Osteoblast (primary cell): ENCODE data around the gene ZNF366. TPM values are rescaled to one million over a fixed set of nuclear protein-coding genes. Genes with fewer than 3 reads are reported as not detected.

Experiments used
- DNase-seq: peaks from one replicate; pipeline ENCODE4 v3.0.0; 2011; ENCODE audit warnings: low spot score, mixed read lengths; ENCODE audit not compliant: insufficient read length; ENCODE audit errors: missing footprints
- H2AFZ ChIP-seq: 2 replicates; pipeline ENCODE4 v1.6.0; 2011; ENCODE audit warnings: mild to moderate bottlenecking, low read length
- H3K27ac ChIP-seq: 2 replicates; pipeline ENCODE4 v1.5.1; 2011; ENCODE audit warnings: mild to moderate bottlenecking, low read depth, low read length, moderate library complexity
- H3K27me3 ChIP-seq: 2 replicates; pipeline ENCODE4 v1.6.0; 2012; ENCODE audit warnings: mild to moderate bottlenecking, control low read depth, inconsistent platforms, low read length, moderate library complexity; ENCODE audit not compliant: insufficient read depth
- H3K36me3 ChIP-seq: 2 replicates; pipeline ENCODE4 v1.5.1; 2011; ENCODE audit warnings: mild to moderate bottlenecking, low read length, control low read depth, moderate library complexity; ENCODE audit not compliant: insufficient read depth
- H3K4me1 ChIP-seq: 2 replicates; pipeline ENCODE4 v1.5.1; 2011; ENCODE audit warnings: mild to moderate bottlenecking, low read length, control low read depth, moderate library complexity; ENCODE audit not compliant: insufficient read depth
- H3K4me2 ChIP-seq: 2 replicates; pipeline ENCODE4 v1.6.0; 2011; ENCODE audit warnings: mild to moderate bottlenecking, low read length; ENCODE audit not compliant: insufficient read depth
- H3K4me3 ChIP-seq: fragments of 200-600 bp; sonication (generic); 3 replicates; pipeline ENCODE4 v1.5.1; 2012; ENCODE audit warnings: mild to moderate bottlenecking, low read length, inconsistent platforms; ENCODE audit not compliant: insufficient read depth
- H3K79me2 ChIP-seq: 2 replicates; pipeline ENCODE4 v1.6.0; 2012; ENCODE audit warnings: mild to moderate bottlenecking, low read length, control low read depth, inconsistent platforms; ENCODE audit not compliant: insufficient read depth
- H3K9me3 ChIP-seq: 2 replicates; pipeline ENCODE4 v1.5.1; 2011; ENCODE audit warnings: low read depth, low read length, control low read depth
- H4K20me1 ChIP-seq: 2 replicates; pipeline ENCODE4 v1.6.0; 2012; ENCODE audit warnings: mild to moderate bottlenecking, low read length, control low read depth; ENCODE audit not compliant: insufficient read depth
- CTCF ChIP-seq: IDR thresholded peaks from 2 replicates; pipeline ENCODE4 v1.5.1; 2011; ENCODE audit warnings: mild to moderate bottlenecking, low read depth, low read length, moderate library complexity; ENCODE audit errors: extremely low read depth
- total RNA-seq: library from RNA; depleted of rRNA; stranded (reverse); fragments of >200 nt; gene quantifications from 2 replicates; pipeline ENCODE4 v1.2.3, GENCODE V29; 2012

The ZNF366 gene
- total RNA-seq, 1 donor: not detected

DNA sequence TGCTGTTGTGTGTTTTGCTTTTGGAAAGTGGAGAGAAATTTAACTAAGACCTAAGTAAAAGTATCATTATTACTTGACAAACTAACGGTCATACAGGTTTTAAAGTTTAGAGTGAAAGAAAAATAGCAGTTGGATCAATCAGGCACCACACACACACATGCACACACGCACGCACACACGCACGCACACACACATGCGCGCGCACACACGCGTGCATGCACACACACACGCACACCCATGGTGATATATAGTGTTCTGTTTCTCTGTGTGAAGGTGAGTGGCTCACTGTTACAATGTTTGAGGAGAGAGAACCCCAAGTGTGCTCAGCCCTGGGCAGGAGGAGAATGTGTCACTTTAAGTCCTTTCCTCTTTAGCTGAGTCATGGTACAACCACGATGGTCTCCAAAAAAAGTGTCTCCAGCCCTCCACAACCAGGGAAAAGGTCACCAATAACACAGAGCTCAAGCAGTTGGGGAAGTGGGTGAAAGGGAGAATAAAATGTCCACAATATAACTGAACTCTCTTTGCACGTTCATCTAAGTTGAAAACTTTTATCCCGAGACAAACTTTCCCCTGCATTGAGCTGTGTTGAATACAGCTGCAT lies 3.2 kb downstream of the ZNF366 start:
- Histone ChIP-seq H4K20me1 (no peaks in the 10 kb centered on the region), H3K4me3 (peak overlapping the region; percentile 17), H3K27ac (no peak overlapping the region), H3K79me2 (no peaks in the 10 kb centered on the region), H3K4me1 (peaks cover 21% of the 10 kb centered on the region), H3K36me3 (no peaks in the 10 kb centered on the region), H3K4me2 (peak overlapping the region; percentile 57), H3K9me3 (no peaks in the 10 kb centered on the region), H3K27me3 (no peaks in the 10 kb centered on the region), H2AFZ (peak overlapping the region; percentile 35)
- no peak for TF ChIP-seq CTCF
- DNase-seq: peak; percentile 84

- H2AFZ ChIP-seq: no peak overlapping the region
- DNase-seq: peak; percentile 57
- H4K20me1 ChIP-seq: no peaks in the 10 kb centered on the region
- peaks cover 16% of the 10 kb centered on the region for H3K4me1 ChIP-seq
- no peaks in the 10 kb centered on the region for H3K36me3 ChIP-seq
- H3K79me2 ChIP-seq: no peaks in the 10 kb centered on the region
- no peak overlapping the region for H3K27ac ChIP-seq
- no peak overlapping the region for H3K4me2 ChIP-seq
- H3K9me3 ChIP-seq: no peaks in the 10 kb centered on the region
- H3K27me3 ChIP-seq: no peaks in the 10 kb centered on the region
- no peak for TF ChIP-seq CTCF
- no peak overlapping the region for H3K4me3 ChIP-seq
Measured at GRCh38 chr5:72501488-72501887, 5.7 kb downstream of the ZNF366 start.

DNA sequence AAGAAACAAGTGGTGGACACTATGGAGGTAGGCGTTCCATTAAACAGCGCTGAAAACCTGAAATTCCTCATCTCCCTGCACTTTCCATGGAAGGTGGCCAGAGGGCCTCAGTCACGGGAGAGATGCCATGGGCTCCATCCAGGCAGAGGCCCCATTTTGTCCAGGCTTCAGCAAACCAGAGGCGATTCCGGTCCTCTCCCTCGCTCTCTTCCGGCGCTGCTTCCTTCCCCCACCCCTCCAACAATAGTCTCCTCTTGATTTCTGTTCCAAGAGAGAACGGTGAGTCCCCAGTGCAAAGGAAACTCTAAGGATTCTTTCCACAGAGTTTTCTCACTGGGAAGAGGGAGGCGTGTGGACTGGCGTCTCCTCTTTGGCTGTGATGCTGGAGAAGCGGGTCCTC lies 7.5 kb downstream of the ZNF366 start:
- Histone ChIP-seq H4K20me1 (no peaks in the 10 kb centered on the region), H3K4me1 (peaks cover 17% of the 10 kb centered on the region), H3K79me2 (no peaks in the 10 kb centered on the region), H3K27ac (no peak overlapping the region), H3K27me3 (no peaks in the 10 kb centered on the region), H3K36me3 (no peaks in the 10 kb centered on the region), H2AFZ (no peak overlapping the region), H3K9me3 (no peaks in the 10 kb centered on the region), H3K4me2 (no peak overlapping the region), H3K4me3 (no peak overlapping the region)
- no peak for TF ChIP-seq CTCF
- no peak for DNase-seq

DNA sequence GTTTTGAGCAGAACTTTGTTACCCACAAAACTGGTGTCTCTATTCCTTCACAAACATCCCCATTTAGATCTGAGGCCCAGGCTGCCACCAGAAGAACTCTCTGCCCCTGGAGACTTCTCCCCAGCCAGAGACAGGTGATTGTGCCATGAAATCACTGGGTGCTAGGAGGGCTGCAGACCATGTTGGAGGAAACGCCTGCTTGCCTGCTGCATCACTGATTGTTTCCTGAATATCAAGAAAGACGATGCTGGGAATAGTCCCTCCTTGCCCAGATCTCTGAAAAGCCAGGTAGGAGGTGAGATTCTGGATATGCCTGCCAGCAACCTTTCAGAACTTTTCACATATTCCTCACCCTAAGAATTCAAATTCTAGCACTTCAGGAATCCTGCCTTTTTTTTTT lies 8.1 kb downstream of the ZNF366 start:
- Histone ChIP-seq H3K4me3 (no peak overlapping the region), H3K9me3 (no peaks in the 10 kb centered on the region), H3K36me3 (no peaks in the 10 kb centered on the region), H3K4me1 (peaks cover 14% of the 10 kb centered on the region), H3K27ac (no peak overlapping the region), H3K79me2 (no peaks in the 10 kb centered on the region), H3K27me3 (no peaks in the 10 kb centered on the region), H4K20me1 (no peaks in the 10 kb centered on the region), H3K4me2 (no peak overlapping the region), H2AFZ (no peak overlapping the region)
- no peak for TF ChIP-seq CTCF
- DNase-seq: no peak
